Measurements from ENCODE around the gene ABCA9.

- TF ChIP-seq EZH2 (IDR thresholded peaks at IDR 0.05; ENCODE audit: low read depth, unreplicated experiment) (no peak), CTCF (conservative IDR thresholded peaks at IDR 0.05; ENCODE audit: low read depth in 2 of 2) (no peak), EZH2phosphoT487 (IDR thresholded peaks at IDR 0.05; ENCODE audit: unreplicated experiment) (no peak)
These were observed 16.4 kb downstream of the ABCA9 start for GRCh38 chr17:69044371-69044770.
